Body of pancreas (tissue), 4 donors: ENCODE measurements around the gene IFITM1.
A peak's percentile ranks its signal among the peaks of the same experiment; 100 is the strongest.

Experiments used
- CTCF ChIP-seq, 7 experiments: fragments of 450-650 bp in 4 of 7; fragments of 200-600 bp in 3 of 7; sonication (generic) in 3 of 7; IDR thresholded peaks; one replicate each; pipeline ENCODE4 v1.5.1; 2016 to 2019; ENCODE audit warnings: antibody characterized with exemption in 7 of 7
- POLR2A ChIP-seq, 3 donors: fragments of 450-650 bp; IDR thresholded peaks; one replicate each; pipeline ENCODE4 v1.6.1; 2016; ENCODE audit warnings: antibody characterized with exemption in 3 of 3, mild to moderate bottlenecking in 2 of 3

GRCh38 chr11:355581-356458 is 42.0 kb downstream of the IFITM1 start:
- peak; percentile 39 to 71 (median 69) for TF ChIP-seq POLR2A (IDR thresholded peaks at IDR 0.05)
- peak in 1 of 7 experiments; percentile 4 for TF ChIP-seq CTCF (IDR thresholded peaks at IDR 0.05)
